Esophagus muscularis mucosa (tissue), 4 donors: ENCODE results near the gene PDE4A. TPM values are rescaled to one million over a fixed set of nuclear protein-coding genes. Genes with fewer than 3 reads are reported as not detected.
A peak's percentile ranks its signal among the peaks of the same experiment; 100 is the strongest.
"Not testable (repeated sequence)": the region's sequence is repeated elsewhere in the genome, so short reads cannot be mapped to it uniquely, and the experiment has no call there.

Source experiments
- DNase-seq: peaks from one replicate; pipeline ENCODE4 v3.0.0-alpha.2; 2017; ENCODE audit errors: extremely low spot score
- H3K27ac ChIP-seq, 4 donors: fragments of 200-600 bp; sonication (generic); replicated peaks in 1 of 4; 1 replicate in 3 of 4; 2 replicates in 1 of 4; pipeline ENCODE4 v1.5.1; 2016 to 2019; ENCODE audit warnings: mild to moderate bottlenecking in 1 of 4
- H3K27me3 ChIP-seq, 4 donors: fragments of 200-600 bp; sonication (generic); one replicate each; pipeline versions ENCODE4 v1.5.1 to v1.6.0; 2016 to 2019
- H3K36me3 ChIP-seq, 4 donors: fragments of 200-600 bp; sonication (generic); one replicate each; pipeline ENCODE4 v1.5.1; 2016 to 2019
- H3K4me1 ChIP-seq, 4 donors: fragments of 200-600 bp; sonication (generic); one replicate each; pipeline ENCODE4 v1.5.1; 2016 to 2019
- H3K4me3 ChIP-seq, 4 donors: fragments of 200-600 bp; sonication (generic); 1 replicate in 2 of 4; 2 replicates in 2 of 4; pipeline ENCODE4 v1.5.1; 2016 to 2019; ENCODE audit warnings: mild to moderate bottlenecking in 4 of 4, moderate library complexity in 1 of 4
- H3K9me3 ChIP-seq, 4 donors: fragments of 200-600 bp; sonication (generic); 1 replicate in 3 of 4; 2 replicates in 1 of 4; pipeline ENCODE4 v1.5.1; 2016 to 2019
- EP300 ChIP-seq: sonication (generic); formaldehyde crosslinking; IDR thresholded peaks from one replicate; pipeline ENCODE4 v1.6.1; 2017; ENCODE audit warnings: antibody characterized with exemption
- POLR2A ChIP-seq: fragments of 450-650 bp; IDR thresholded peaks from one replicate; pipeline ENCODE4 v1.6.1; 2017; ENCODE audit warnings: antibody characterized with exemption, moderate library complexity, mild to moderate bottlenecking, low read depth
- POLR2AphosphoS5 ChIP-seq, 2 donors: sonication (generic); formaldehyde crosslinking; IDR thresholded peaks; one replicate each; pipeline ENCODE4 v1.6.1; 2017; ENCODE audit warnings: antibody characterized with exemption in 2 of 2
- WGBS: methylation state at CpG from one replicate; pipeline ENCODE4 v1.1.5; 2018; 5-methylcytosine and 5-hydroxymethylcytosine counted together
- intact Hi-C: fragments of 100-400 bp; cut with DNase I; formaldehyde crosslinking; loops from one replicate; pipeline ENCODE4 v1.15.1; 2023
- total RNA-seq, 4 donors: library from RNA; depleted of rRNA; stranded (reverse); fragments of >200 nt; gene quantifications; one replicate each; pipeline versions ENCODE4 v1.1.0 to v1.2.1, GENCODE V29; 2016
- TF ChIP-seq, protein P1 (sequence below), 3 experiments: fragments of 200-600 bp in 2 of 3; fragments of 450-650 bp in 1 of 3; sonication (generic) in 2 of 3; IDR thresholded peaks; one replicate each; pipeline ENCODE4 v1.5.1; 2017 to 2019; ENCODE audit warnings: antibody characterized with exemption in 3 of 3, mild to moderate bottlenecking in 2 of 3, moderate library complexity in 1 of 3

PDE4A gene
- total RNA-seq, 4 donors from 2014 or later, result 11.6 to 24.5 (median 14.1) TPM

DNA sequence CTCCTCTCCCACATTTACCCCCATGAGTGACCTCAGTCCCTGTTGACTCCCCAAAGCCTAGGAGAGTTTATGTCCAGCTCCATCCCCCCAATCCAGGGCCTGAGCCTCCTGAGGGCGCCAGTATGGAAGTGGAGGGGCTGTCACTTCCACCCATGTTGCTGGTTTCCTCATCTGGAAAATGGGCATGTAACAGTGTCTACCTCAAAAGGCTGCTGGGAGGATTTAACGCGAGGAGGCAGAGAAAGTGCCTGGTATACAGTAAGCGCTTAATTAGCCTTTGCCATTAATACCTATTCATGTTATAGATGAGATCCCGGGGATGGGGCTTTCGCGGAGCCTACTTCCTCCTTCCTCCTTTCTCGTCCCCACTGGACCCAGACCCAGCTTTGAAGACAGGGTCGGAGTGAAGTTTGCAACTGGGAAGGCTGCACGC lies 40.4 kb upstream of the PDE4A start:
- TF ChIP-seq, protein P1, sequence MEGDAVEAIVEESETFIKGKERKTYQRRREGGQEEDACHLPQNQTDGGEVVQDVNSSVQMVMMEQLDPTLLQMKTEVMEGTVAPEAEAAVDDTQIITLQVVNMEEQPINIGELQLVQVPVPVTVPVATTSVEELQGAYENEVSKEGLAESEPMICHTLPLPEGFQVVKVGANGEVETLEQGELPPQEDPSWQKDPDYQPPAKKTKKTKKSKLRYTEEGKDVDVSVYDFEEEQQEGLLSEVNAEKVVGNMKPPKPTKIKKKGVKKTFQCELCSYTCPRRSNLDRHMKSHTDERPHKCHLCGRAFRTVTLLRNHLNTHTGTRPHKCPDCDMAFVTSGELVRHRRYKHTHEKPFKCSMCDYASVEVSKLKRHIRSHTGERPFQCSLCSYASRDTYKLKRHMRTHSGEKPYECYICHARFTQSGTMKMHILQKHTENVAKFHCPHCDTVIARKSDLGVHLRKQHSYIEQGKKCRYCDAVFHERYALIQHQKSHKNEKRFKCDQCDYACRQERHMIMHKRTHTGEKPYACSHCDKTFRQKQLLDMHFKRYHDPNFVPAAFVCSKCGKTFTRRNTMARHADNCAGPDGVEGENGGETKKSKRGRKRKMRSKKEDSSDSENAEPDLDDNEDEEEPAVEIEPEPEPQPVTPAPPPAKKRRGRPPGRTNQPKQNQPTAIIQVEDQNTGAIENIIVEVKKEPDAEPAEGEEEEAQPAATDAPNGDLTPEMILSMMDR (IDR thresholded peaks at IDR 0.05), result no peak
- TF ChIP-seq POLR2AphosphoS5 (IDR thresholded peaks at IDR 0.05) (no peak), EP300 (no peak), POLR2A (no peak)

DNA sequence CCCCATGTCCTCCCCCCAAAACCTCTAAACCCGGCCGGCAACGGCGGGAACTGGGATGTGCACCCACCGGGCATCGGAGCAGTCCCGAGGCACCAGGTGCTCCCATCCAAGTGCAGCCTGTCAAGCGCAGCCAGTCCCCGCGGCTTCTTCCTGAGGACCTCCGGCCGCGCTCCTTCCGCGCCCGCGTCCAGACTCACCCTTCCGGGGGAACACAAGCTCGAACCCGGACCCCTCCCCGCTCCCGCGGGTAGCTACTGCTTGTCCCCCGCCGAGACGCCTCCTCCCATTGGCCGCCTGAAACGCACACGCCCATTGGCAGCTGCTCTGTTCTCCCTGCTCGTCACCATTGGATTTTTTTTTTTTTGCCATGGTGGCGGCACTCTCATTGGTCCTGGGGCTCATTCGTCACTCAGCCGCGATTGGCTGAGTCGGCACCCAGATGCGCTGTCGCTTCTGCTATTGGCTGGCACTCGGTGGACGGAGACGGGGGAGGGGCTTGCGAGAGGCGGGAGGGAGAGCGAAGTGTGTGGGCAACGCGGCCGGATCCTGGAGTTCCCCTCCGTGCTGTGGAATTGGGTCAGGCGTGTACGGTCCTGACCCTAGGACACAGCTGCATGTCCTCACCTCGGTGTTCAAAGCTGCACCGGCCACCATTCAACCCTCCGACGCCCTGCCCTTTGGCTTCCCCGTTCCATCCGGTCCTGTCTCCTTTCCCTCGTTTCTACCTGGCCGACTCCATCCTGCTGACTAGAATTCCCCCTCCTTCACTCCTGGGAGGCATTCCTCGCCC lies 39.8 kb upstream of the PDE4A start, which contains the start of gene TYK2:
TYK2 (minus strand) TSS at position 260 of the 790 bp plus-strand sequence. CDS start 2,166 bp downstream, outside the sequence.
- TF ChIP-seq, protein P1 (IDR thresholded peaks at IDR 0.05), result peak in 1 of 3 experiments; percentile 9
- TF ChIP-seq POLR2AphosphoS5 (IDR thresholded peaks at IDR 0.05) (peak; percentile 82 to 87), POLR2A (no peak)
- intact Hi-C loops, result no loop called here

More for the DNA sequence above, 40.4 kb upstream of the PDE4A start:
- Histone ChIP-seq H3K27me3 (no peaks in the 10 kb centered on the region), H3K36me3 (peaks cover 10 to 32% (median 26%) of the 10 kb centered on the region in 4 donors), H3K4me3 (peak overlapping the region; percentile 88 to 99 (median 98)), H3K9me3 (no peaks in the 10 kb centered on the region), H3K4me1 (peaks cover 11 to 30% (median 20%) of the 10 kb centered on the region in 4 donors), H3K27ac (peak overlapping the region; percentile 84 to 88 (median 86))
- WGBS, result 0% methylated on average over 10 of the region's 10 CpGs
- intact Hi-C loops, result no loop called here
- DNase-seq, result no peak

DNA sequence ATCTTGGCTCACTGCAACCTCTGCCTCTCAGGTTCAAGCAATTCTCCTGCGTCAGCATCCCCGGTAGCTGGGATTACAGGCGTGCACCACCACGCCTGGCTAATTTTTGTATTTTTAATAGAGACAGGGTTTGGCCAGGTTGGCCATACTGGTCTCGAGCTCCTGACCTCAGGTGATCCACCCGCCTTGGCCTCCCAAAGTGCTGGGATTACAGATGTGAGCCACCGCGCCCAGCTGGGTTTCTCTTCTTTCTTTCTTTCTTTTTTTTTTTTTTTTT lies 37.2 kb upstream of the PDE4A start:
- intact Hi-C loops, result not testable (repeated sequence)

More for the DNA sequence above, 39.8 kb upstream of the PDE4A start, which contains the start of gene TYK2:
- 0% methylated on average over 9 of the region's 58 CpGs for WGBS
- DNase-seq, result peak; percentile 100
- Histone ChIP-seq H3K4me3 (peak within 1 kb of the TSS; percentile 88 to 99 (median 98)), H3K4me1 (peaks cover 11 to 30% (median 20%) of the 10 kb centered on the region in 4 donors), H3K9me3 (no peaks in the 10 kb centered on the region), H3K27ac (peak within 1 kb of the TSS; percentile 84 to 88 (median 86)), H3K27me3 (no peaks in the 10 kb centered on the region), H3K36me3 (peaks cover 4 to 26% (median 20%) of the 10 kb centered on the region in 4 donors)

DNA sequence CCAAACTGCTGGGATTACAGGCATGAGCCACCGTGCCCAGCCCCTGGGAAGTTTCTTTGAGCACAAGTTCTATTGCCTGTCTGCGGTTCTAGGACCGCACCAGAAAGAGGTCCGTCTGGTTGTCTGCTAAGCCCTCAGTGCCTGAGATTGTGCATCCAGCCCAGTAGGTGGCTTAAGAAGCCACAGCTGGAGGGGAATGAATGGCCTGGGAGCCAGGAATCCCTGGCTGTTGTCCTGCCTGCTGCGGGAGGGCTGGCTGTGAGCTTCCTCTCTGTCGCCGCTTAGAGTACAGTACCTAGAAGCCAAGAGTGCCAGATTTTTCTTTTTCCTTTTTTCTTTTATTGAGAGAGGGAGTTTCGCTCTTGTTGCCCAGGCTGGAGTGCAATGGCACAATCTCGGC lies 35.8 kb upstream of the PDE4A start:
- Histone ChIP-seq H3K27me3 (peaks cover 0 to 3% (median 0%) of the 10 kb centered on the region in 4 donors), H3K4me1 (peaks cover 8 to 22% (median 19%) of the 10 kb centered on the region in 4 donors), H3K27ac (no peak overlapping the region), H3K9me3 (no peaks in the 10 kb centered on the region), H3K36me3 (no peaks in the 10 kb centered on the region), H3K4me3 (no peak overlapping the region)
- DNase-seq, result no peak
- intact Hi-C loops, result no loop called here
- 90% methylated on average over 9 of the region's 9 CpGs for WGBS
- no peak for TF ChIP-seq POLR2A
- no peak for TF ChIP-seq EP300
- TF ChIP-seq POLR2AphosphoS5 (IDR thresholded peaks at IDR 0.05), result no peak
- TF ChIP-seq, protein P1 (IDR thresholded peaks at IDR 0.05), result no peak

More for the DNA sequence above, 37.2 kb upstream of the PDE4A start:
- not testable (repeated sequence) for DNase-seq, H3K9me3 ChIP-seq, H3K4me3 ChIP-seq, H3K27me3 ChIP-seq, H3K36me3 ChIP-seq, H3K27ac ChIP-seq
- H3K4me1 ChIP-seq, result peaks cover 11 to 28% (median 20%) of the 10 kb centered on the region in 4 donors
- 89% methylated on average over 8 of the region's 8 CpGs for WGBS

DNA sequence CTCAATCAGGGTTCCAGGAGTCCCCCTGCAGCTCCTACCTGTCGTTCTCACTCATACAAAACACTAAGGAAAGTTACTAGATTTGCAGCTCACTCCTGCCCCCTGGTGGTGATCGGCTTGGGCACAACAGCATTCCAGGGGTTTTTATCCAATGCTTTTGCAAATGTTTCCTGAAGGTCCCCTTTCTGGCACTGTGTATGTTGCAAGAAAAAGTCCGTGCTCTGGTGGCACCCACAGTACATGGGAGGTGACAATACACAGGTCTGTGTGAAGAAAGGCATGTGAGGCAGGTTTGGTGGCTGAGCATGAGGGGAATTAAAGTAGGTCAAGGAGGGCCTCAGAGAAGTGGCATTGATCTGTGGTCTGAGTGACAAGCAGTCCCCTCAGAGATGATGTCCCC lies 31.4 kb upstream of the PDE4A start:
- Histone ChIP-seq H3K4me3 (no peak overlapping the region), H3K36me3 (peaks cover 23 to 35% (median 34%) of the 10 kb centered on the region in 4 donors), H3K27me3 (peaks cover 0 to 3% (median 0%) of the 10 kb centered on the region in 4 donors), H3K27ac (no peak overlapping the region), H3K4me1 (peaks cover 0 to 8% (median 7%) of the 10 kb centered on the region in 4 donors), H3K9me3 (no peaks in the 10 kb centered on the region)
- TF ChIP-seq, protein P1 (IDR thresholded peaks at IDR 0.05), result peak; percentile 91 to 93 (median 93)
- no peak for TF ChIP-seq POLR2A
- TF ChIP-seq EP300, result no peak
- TF ChIP-seq POLR2AphosphoS5 (IDR thresholded peaks at IDR 0.05), result peak in 1 of 2 donors; percentile 19
- peak; percentile 97 for DNase-seq
- WGBS, result 0% methylated on average over 3 of the region's 3 CpGs
- intact Hi-C loops, result no loop called here
